Stromal cell of bone marrow (primary cell): ENCODE results near the gene WDHD1.
"Not testable (repeated sequence)": the region's sequence is repeated elsewhere in the genome, so short reads cannot be mapped to it uniquely, and the experiment has no call there.

Source experiments
- DNase-seq: peaks from one replicate; pipeline ENCODE4 v3.0.0-alpha.2; 2012; ENCODE audit warnings: low read depth

The WDHD1 gene

GRCh38 chr14:55026793-55027561 is at the start of gene WDHD1, which contains the start of gene SOCS4:
TSS of gene WDHD1 (minus strand) at chr14:55027099. CDS start at chr14:55026787, 312 bp downstream.
TSS of gene SOCS4 (plus strand) at chr14:55027236. CDS start at chr14:55043042, 15,806 bp downstream.
- DNase-seq: peak; percentile 85

GRCh38 chr14:55075628-55076175 is 48.8 kb upstream of the WDHD1 start:
- DNase-seq: no peak

GRCh38 chr14:55074662-55075061 is 47.8 kb upstream of the WDHD1 start:
- DNase-seq: no peak

- DNase-seq: peak; percentile 60
Observed at GRCh38 chr14:55073856-55074255, 47.0 kb upstream of the WDHD1 start.

- peak; percentile 94 for DNase-seq
Observed at GRCh38 chr14:55071870-55072640, 45.2 kb upstream of the WDHD1 start.

GRCh38 chr14:55070981-55071411 is 44.1 kb upstream of the WDHD1 start:
- no peak for DNase-seq

GRCh38 chr14:55066223-55066622 is 39.3 kb upstream of the WDHD1 start:
- DNase-seq: no peak

GRCh38 chr14:55065411-55065810 is 38.5 kb upstream of the WDHD1 start:
- DNase-seq: no peak

- DNase-seq: not testable (repeated sequence)
Observed at GRCh38 chr14:55064896-55065295, 38.0 kb upstream of the WDHD1 start.

GRCh38 chr14:55062517-55063351 is 35.8 kb upstream of the WDHD1 start:
- DNase-seq: no peak

GRCh38 chr14:55059333-55059732 is 32.4 kb upstream of the WDHD1 start:
- DNase-seq: no peak

- no peak for DNase-seq
Observed at GRCh38 chr14:55057919-55058318, 31.0 kb upstream of the WDHD1 start.

- DNase-seq: no peak
Observed at GRCh38 chr14:55054098-55054497, 27.2 kb upstream of the WDHD1 start.

GRCh38 chr14:55053500-55053899 is 26.6 kb upstream of the WDHD1 start:
- DNase-seq: no peak

- no peak for DNase-seq
Observed at GRCh38 chr14:55053018-55053417, 26.1 kb upstream of the WDHD1 start.

- DNase-seq: no peak
Observed at GRCh38 chr14:55052269-55052930, 25.5 kb upstream of the WDHD1 start.

GRCh38 chr14:55051423-55052268 is 24.7 kb upstream of the WDHD1 start, which contains the start of gene MAPK1IP1L:
TSS of gene MAPK1IP1L (plus strand) at chr14:55051647. CDS start at chr14:55061684, 10,037 bp downstream.
- DNase-seq: peak; percentile 86

GRCh38 chr14:55051165-55051422 is 24.2 kb upstream of the WDHD1 start:
- no peak for DNase-seq

- DNase-seq: no peak
Observed at GRCh38 chr14:55048900-55049436, 22.1 kb upstream of the WDHD1 start.
